GM23338 (cell line): ENCODE results near the gene HEBP1.

Experiments used
- EZH2 ChIP-seq: fragments of 200-600 bp; sonication (generic); IDR thresholded peaks from one replicate; pipeline ENCODE4 v1.8.0; 2017; ENCODE audit warnings: antibody characterized with exemption, mild to moderate bottlenecking, low read depth; ENCODE audit not compliant: unreplicated experiment
- EZH2phosphoT487 ChIP-seq: fragments of 200-600 bp; sonication (generic); IDR thresholded peaks from one replicate; pipeline ENCODE4 v1.8.1; 2018; ENCODE audit warnings: antibody characterized with exemption; ENCODE audit not compliant: unreplicated experiment
- ZNF331 ChIP-seq: fragments of 250-450 bp; sonication (Bioruptor Pico); IDR thresholded peaks from 2 replicates; pipeline ENCODE4 v1.5.0; 2020; ENCODE audit warnings: low read depth, mild to moderate bottlenecking, moderate library complexity
- TF ChIP-seq, protein P1 (sequence below), 2 experiments: fragments of 200-600 bp in 1 of 2; sonication (generic) in 1 of 2; conservative IDR thresholded peaks; 2 replicates each; pipeline versions ENCODE4 v1.5.1 to v1.6.1; 2016 to 2017; ENCODE audit warnings: antibody characterized with exemption in 2 of 2, low read depth in 2 of 2, mild to moderate bottlenecking in 2 of 2, moderate library complexity in 1 of 2
- TF ChIP-seq, protein P2 (sequence below): IDR thresholded peaks from one replicate; pipeline ENCODE4 v1.6.1; 2018; ENCODE audit warnings: antibody characterized with exemption; ENCODE audit not compliant: unreplicated experiment

DNA sequence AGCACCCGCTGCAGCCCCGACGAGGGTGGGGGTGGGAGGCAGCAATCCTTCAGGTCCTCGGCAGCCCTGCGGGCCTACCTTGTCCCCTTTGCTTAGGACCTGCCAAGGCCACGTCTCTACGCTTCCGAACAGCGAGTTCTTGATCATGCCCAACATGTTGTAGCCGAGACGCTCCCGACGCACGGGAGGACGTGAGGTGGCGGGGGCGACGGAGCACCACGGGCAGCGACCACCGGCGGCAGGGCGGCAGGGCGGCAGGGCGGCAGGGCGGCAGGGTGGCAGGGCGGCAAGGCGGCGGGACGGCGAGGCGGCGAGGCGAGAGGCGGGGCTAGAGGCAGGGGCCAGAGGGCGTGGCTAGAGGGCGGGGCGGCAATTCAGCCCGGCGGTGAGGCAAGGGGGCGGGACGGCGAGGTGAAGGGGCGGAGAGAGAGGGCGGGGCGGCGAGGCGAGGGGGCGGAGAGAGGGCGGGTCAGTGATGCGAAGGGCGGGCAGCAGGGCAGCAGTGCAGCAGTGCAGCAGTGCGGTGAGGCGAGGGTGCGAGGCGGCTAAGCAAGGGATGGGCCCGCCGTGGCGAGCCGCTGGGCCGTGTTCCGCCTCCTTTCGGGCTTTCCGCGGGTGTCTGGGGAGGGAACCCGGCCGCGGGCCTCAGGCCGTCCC, at the start of gene HEBP1:
- TF ChIP-seq, protein P1, sequence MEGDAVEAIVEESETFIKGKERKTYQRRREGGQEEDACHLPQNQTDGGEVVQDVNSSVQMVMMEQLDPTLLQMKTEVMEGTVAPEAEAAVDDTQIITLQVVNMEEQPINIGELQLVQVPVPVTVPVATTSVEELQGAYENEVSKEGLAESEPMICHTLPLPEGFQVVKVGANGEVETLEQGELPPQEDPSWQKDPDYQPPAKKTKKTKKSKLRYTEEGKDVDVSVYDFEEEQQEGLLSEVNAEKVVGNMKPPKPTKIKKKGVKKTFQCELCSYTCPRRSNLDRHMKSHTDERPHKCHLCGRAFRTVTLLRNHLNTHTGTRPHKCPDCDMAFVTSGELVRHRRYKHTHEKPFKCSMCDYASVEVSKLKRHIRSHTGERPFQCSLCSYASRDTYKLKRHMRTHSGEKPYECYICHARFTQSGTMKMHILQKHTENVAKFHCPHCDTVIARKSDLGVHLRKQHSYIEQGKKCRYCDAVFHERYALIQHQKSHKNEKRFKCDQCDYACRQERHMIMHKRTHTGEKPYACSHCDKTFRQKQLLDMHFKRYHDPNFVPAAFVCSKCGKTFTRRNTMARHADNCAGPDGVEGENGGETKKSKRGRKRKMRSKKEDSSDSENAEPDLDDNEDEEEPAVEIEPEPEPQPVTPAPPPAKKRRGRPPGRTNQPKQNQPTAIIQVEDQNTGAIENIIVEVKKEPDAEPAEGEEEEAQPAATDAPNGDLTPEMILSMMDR (conservative IDR thresholded peaks at IDR 0.05; ENCODE audit: low read depth in 2 of 2), result no peak
- TF ChIP-seq EZH2 (no peak), EZH2phosphoT487 (no peak), ZNF331 (CRISPR knock-in tag) (no peak)
- TF ChIP-seq, protein P2, sequence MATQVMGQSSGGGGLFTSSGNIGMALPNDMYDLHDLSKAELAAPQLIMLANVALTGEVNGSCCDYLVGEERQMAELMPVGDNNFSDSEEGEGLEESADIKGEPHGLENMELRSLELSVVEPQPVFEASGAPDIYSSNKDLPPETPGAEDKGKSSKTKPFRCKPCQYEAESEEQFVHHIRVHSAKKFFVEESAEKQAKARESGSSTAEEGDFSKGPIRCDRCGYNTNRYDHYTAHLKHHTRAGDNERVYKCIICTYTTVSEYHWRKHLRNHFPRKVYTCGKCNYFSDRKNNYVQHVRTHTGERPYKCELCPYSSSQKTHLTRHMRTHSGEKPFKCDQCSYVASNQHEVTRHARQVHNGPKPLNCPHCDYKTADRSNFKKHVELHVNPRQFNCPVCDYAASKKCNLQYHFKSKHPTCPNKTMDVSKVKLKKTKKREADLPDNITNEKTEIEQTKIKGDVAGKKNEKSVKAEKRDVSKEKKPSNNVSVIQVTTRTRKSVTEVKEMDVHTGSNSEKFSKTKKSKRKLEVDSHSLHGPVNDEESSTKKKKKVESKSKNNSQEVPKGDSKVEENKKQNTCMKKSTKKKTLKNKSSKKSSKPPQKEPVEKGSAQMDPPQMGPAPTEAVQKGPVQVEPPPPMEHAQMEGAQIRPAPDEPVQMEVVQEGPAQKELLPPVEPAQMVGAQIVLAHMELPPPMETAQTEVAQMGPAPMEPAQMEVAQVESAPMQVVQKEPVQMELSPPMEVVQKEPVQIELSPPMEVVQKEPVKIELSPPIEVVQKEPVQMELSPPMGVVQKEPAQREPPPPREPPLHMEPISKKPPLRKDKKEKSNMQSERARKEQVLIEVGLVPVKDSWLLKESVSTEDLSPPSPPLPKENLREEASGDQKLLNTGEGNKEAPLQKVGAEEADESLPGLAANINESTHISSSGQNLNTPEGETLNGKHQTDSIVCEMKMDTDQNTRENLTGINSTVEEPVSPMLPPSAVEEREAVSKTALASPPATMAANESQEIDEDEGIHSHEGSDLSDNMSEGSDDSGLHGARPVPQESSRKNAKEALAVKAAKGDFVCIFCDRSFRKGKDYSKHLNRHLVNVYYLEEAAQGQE, result no peak
